Testis (tissue), 2 donors: ENCODE results near the gene APLF.

Experiments used
- CTCF ChIP-seq, 3 experiments: fragments of 450-650 bp in 2 of 3; fragments of 200-600 bp in 1 of 3; sonication (generic) in 1 of 3; IDR thresholded peaks; one replicate each; pipeline ENCODE4 v1.5.1; 2016 to 2019; ENCODE audit warnings: antibody characterized with exemption in 3 of 3, mild to moderate bottlenecking in 2 of 3, moderate library complexity in 1 of 3
- POLR2A ChIP-seq: fragments of 450-650 bp; IDR thresholded peaks from one replicate; pipeline ENCODE4 v1.6.1; 2017; ENCODE audit warnings: antibody characterized with exemption, mild to moderate bottlenecking, moderate library complexity

DNA sequence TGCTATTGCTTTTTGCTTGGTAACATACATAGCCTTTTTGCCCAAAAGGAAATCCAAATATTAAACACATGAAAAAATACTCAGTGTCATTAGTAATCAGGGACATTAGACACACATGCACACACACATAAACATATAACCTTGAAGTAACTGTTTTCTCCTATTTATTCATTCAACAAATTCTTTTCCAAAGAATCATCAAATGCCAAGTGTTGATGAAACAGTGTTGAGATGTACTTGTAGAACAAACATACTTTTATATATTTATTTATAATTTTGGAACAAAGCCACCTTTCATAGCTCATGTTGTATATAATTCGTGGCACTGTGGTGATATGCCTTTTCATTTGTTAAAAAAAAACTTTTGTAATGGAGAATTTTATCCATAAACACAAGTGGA, 81.0 kb downstream of the APLF start:
- TF ChIP-seq CTCF (IDR thresholded peaks at IDR 0.05) (no peak), POLR2A (no peak)
